Type B pancreatic cell (in vitro differentiated cells): Measurements from ENCODE around the gene HOTAIR. TPM values are rescaled to one million over a fixed set of nuclear protein-coding genes. Genes with fewer than 3 reads are reported as not detected.

ENCODE experiments used
- DNase-seq: peaks from one replicate; pipeline ENCODE4 v3.0.0; 2021; ENCODE audit warnings: mixed read lengths; ENCODE audit not compliant: unreplicated experiment; ENCODE audit errors: extremely low spot score
- H3K27ac Mint-ChIP-seq: 2 replicates; pipeline ENCODE4 v1.8.0; 2021; ENCODE audit warnings: mild to moderate bottlenecking, mixed read lengths
- H3K27me3 Mint-ChIP-seq: 2 replicates; pipeline ENCODE4 v1.8.0; 2021; ENCODE audit warnings: mixed read lengths
- H3K36me3 Mint-ChIP-seq: 2 replicates; pipeline ENCODE4 v1.8.0; 2021; ENCODE audit warnings: mixed read lengths
- H3K4me1 Mint-ChIP-seq: one replicate; pipeline ENCODE4 v1.8.0; 2021; ENCODE audit warnings: mixed read lengths; ENCODE audit not compliant: unreplicated experiment
- H3K4me3 Mint-ChIP-seq: 2 replicates; pipeline ENCODE4 v1.8.0; 2021; ENCODE audit warnings: mild to moderate bottlenecking, mixed read lengths
- H3K9me3 Mint-ChIP-seq: 2 replicates; pipeline ENCODE4 v1.8.0; 2021; ENCODE audit warnings: mixed read lengths
- CTCF ChIP-seq: fragments of 200-600 bp; sonication (generic); conservative IDR thresholded peaks from 2 replicates; pipeline ENCODE4 v1.5.0; 2021; ENCODE audit warnings: antibody characterized with exemption, mild to moderate bottlenecking
- total RNA-seq: library from RNA; stranded (reverse); gene quantifications from 2 replicates; pipeline ENCODE4 v1.2.1, GENCODE V29; 2021; ENCODE audit warnings: low replicate concordance

Gene HOTAIR
- total RNA-seq, 1 donor from 2014 or later = not detected

- H3K9me3 Mint-ChIP-seq = no peaks in the 10 kb centered on the region
- no peak for TF ChIP-seq CTCF
- peaks cover 97% of the 10 kb centered on the region for H3K27me3 Mint-ChIP-seq
- no peaks in the 10 kb centered on the region for H3K36me3 Mint-ChIP-seq
- H3K4me3 Mint-ChIP-seq = no peak overlapping the region
- no peaks in the 10 kb centered on the region for H3K4me1 Mint-ChIP-seq
- H3K27ac Mint-ChIP-seq = no peak overlapping the region
- DNase-seq = no peak
These were observed 16.6 kb downstream of the HOTAIR start for GRCh38 chr12:53958128-53958527.

- no peaks in the 10 kb centered on the region for H3K9me3 Mint-ChIP-seq
- H3K27me3 Mint-ChIP-seq = peaks cover 97% of the 10 kb centered on the region
- no peaks in the 10 kb centered on the region for H3K36me3 Mint-ChIP-seq
- no peak overlapping the region for H3K27ac Mint-ChIP-seq
- H3K4me1 Mint-ChIP-seq = no peaks in the 10 kb centered on the region
- no peak overlapping the region for H3K4me3 Mint-ChIP-seq
- no peak for TF ChIP-seq CTCF
- DNase-seq = no peak
These were observed 17.7 kb downstream of the HOTAIR start for GRCh38 chr12:53956914-53957536.

- peaks cover 97% of the 10 kb centered on the region for H3K27me3 Mint-ChIP-seq
- TF ChIP-seq CTCF = no peak
- H3K9me3 Mint-ChIP-seq = no peaks in the 10 kb centered on the region
- H3K27ac Mint-ChIP-seq = no peak overlapping the region
- no peaks in the 10 kb centered on the region for H3K4me1 Mint-ChIP-seq
- no peak overlapping the region for H3K4me3 Mint-ChIP-seq
- no peaks in the 10 kb centered on the region for H3K36me3 Mint-ChIP-seq
- DNase-seq = no peak
These were observed 18.4 kb downstream of the HOTAIR start for GRCh38 chr12:53956251-53956887.

GRCh38 chr12:53955776-53956250 lies 18.9 kb downstream of the HOTAIR start:
- no peak for DNase-seq
- Mint-ChIP-seq H3K9me3 (no peaks in the 10 kb centered on the region), H3K4me3 (no peak overlapping the region), H3K27me3 (peaks cover 98% of the 10 kb centered on the region), H3K4me1 (no peaks in the 10 kb centered on the region), H3K27ac (no peak overlapping the region), H3K36me3 (no peaks in the 10 kb centered on the region)
- no peak for TF ChIP-seq CTCF

- TF ChIP-seq CTCF = no peak
- no peak for DNase-seq
- Mint-ChIP-seq H3K36me3 (no peaks in the 10 kb centered on the region), H3K27ac (no peak overlapping the region), H3K4me1 (no peaks in the 10 kb centered on the region), H3K9me3 (no peaks in the 10 kb centered on the region), H3K27me3 (peaks cover 98% of the 10 kb centered on the region), H3K4me3 (no peak overlapping the region)
These were observed 19.5 kb downstream of the HOTAIR start for GRCh38 chr12:53955036-53955775.
